Middle frontal gyrus (tissue), 1 donor: Measurements from ENCODE around the gene PRKG1.

Experiments
- DNase-seq: peaks from one replicate; pipeline ENCODE4 v3.0.0-alpha.2; 2015; ENCODE audit warnings: low spot score; ENCODE audit errors: extremely low spot score

PRKG1 gene

GRCh38 chr10:51980752-51981151 is 906.5 kb downstream of the PRKG1 start:
- DNase-seq = no peak

DNA sequence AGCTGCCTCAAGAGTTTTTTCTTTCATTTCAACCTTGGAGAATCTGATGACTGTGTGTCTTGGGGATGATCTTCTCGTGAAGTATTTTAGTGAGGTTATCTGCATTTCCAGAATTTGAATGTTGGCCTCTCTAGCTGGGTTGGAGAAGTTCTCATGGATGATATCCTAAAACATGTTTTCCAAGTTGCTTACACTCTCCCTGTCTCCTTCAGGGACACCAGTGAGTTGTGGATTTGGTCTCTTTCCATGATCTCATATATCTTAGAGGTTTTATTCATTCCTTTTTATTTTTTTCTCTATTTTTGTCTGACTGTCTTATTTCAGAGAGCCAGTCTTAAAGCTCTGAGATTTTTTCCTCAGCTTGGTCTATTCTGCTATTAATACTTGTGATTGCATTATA is 907.4 kb downstream of the PRKG1 start:
- no peak for DNase-seq

- DNase-seq = no peak
Observed at GRCh38 chr10:51983481-51983880, 909.2 kb downstream of the PRKG1 start.

DNA sequence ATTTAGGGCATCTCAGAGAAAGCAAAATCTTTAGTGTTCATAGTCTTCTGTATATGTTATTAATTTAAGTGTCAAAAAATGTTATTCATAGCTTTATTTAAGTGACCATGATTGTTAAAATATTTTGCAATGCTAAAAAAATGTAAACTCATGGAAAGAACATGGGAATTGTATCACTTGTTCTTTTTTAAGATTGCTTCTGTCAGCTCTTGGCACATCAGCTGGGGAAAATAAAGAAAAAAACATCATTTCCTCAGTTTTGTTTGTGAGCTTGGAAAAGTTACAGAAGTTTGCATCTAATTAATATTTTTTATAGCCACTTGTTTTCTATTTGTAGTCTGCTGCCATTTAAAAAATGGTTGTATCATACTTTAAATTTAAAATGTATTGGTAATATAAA is 911.0 kb downstream of the PRKG1 start:
- no peak for DNase-seq

DNA sequence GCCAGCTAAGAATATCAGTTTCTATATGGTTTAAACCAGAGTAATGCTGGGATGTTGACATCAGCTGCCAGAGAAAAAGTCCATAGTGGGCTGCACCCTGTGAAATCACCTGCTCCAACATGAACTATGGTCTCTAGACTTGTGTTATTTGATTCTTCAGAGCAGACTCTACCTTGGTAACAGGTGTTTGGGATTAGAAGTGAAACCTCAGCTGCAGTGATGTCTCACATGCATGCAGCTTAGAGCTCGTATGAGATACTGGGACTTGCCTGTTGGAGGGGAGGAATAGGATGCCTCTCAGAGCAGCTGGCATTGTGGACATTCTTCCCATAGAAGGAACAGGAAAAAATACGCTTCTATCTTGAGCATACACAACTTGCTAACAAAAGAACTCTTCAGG is 912.2 kb downstream of the PRKG1 start:
- no peak for DNase-seq

GRCh38 chr10:51993475-51993874 is 919.2 kb downstream of the PRKG1 start:
- no peak for DNase-seq

DNA sequence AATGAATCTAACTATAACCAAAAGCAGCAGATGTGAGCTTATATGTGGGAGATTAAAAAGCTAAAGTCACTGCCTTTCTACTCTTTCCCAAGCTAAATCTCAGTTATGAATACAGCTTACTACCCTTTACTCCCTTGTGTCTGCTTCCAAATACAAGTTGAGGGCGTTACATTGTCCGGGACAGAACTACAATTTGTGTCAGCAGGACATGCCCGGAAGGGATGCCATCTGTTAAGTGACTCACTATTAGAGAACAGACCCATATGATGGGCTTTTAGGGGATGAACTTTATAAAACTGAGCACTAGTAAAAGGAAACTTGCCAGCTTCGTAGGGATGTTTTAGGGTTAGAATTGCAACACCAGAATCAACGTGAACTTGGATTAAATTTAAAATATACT is 924.8 kb downstream of the PRKG1 start:
- no peak for DNase-seq

- DNase-seq = no peak
Observed at GRCh38 chr10:52004342-52004949, 930.2 kb downstream of the PRKG1 start.

DNA sequence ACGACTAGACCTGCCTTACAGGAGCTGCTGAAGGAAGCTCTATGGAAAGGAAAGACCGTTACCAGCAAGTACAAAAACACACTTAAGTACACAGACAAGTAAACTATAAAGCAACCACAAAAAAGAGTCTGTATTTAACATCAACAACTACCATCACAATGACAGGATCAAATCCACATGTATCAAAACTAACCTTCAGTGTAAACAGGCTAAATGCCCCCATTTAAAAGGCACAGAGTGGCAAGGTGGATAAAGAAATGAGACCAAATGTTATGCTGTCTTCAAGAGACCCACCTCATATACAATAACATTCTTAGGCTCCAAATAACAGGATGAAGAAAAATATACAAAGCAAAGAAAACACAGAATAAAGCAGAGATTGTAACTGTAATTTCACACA is 932.8 kb downstream of the PRKG1 start:
- DNase-seq = no peak

GRCh38 chr10:52011118-52011517 is 936.8 kb downstream of the PRKG1 start:
- DNase-seq = no peak

- no peak for DNase-seq
Observed at GRCh38 chr10:52019077-52019555, 944.8 kb downstream of the PRKG1 start.

DNA sequence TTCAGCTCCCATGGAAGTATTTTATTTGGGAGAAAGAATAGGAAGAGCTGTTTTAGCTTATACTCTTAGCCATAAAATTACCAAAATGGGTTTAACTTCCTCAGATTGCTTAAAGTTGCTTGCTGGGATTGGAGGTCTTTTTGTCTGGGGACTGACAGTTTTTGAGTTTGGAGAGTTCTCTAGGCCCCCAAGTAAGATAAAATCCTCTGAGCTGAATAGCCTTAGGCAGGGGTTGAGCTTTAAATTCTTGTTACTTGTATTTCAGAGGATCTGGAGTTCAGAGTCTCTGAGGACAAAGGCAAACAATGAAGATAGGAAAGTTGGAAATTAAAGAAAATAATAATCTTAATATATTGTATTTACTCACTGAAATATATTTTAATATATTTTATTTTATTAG is 945.4 kb downstream of the PRKG1 start:
- no peak for DNase-seq

DNA sequence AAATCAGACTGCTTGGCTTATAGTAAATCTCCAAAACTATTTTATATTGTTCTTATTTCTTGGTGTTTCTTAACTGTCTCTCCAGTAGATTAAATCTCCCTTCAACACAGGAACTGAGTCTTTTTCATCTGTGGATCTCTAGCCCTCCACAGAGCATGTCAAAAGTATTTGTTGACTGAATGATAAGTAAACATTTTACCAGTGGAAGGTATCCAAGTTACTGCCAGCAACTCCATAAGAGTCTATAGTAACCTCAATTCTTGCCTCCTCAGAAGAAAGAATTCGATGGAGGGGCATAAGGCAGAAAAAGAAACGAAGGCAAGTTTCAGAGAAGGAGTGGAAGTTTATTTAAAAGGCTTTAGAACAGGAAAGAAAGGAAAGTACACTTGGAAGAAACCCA is 945.9 kb downstream of the PRKG1 start:
- DNase-seq = no peak

DNA sequence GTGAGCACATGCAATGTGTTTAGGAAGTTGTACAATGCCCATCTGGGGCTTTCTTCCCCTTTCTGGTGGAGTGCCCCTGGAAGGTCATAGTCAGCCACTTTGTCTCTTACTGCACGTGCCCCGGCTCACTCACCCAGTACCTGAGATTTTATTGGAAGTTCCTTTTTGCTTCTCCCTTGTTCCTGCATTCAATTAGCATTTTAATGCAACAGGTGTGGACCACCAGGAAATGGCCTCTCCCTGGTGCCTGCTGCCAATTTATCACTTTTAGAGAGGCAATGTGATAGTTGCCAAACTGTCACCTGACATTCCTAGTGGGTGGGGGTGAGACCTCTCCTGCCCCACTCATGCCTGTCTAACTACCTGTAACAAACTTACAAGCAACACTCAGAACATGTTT is 946.4 kb downstream of the PRKG1 start:
- DNase-seq = no peak

GRCh38 chr10:52027055-52027705 is 952.9 kb downstream of the PRKG1 start:
- DNase-seq = no peak

GRCh38 chr10:52028523-52028858 is 954.2 kb downstream of the PRKG1 start:
- DNase-seq = no peak

- no peak for DNase-seq
Observed at GRCh38 chr10:52029628-52030027, 955.3 kb downstream of the PRKG1 start.

GRCh38 chr10:52030051-52030790 is 955.9 kb downstream of the PRKG1 start:
- DNase-seq = no peak

DNA sequence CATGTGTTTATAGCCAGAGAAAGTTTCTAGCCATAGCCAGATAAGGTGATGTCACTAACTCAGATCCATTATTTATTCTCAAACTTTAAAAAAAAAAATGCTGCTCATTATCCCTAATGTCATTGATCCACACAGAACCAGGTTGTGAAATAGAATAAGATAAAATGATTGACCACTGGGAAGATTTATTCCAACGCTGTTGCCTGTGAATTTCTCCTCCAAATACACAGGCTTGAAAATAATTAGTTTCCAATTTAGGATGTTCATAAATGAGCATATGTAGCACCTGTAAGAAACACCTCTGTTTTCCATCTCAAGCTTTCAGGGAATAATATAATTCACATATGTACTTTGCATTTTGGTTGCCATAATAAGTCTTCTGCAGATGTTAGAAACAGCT is 956.7 kb downstream of the PRKG1 start:
- no peak for DNase-seq

DNA sequence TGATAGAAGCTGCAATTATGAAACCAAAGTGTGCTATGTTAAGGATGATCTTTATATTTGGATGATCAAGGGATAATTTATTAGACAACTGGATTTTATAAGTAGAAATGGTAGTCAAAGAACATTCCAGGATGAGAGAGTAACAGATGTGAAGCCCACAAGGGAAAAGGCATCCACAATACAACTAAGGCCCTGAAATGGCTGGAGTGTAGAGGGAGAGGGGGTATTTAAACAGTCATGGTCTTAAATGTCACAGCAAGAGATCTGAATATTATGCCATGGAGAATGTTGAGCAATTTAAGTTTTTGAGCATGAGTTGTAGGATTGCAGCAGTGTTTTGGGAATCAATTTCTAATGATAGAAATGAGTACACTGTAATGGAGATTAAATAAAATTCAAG is 957.5 kb downstream of the PRKG1 start:
- DNase-seq = no peak

DNA sequence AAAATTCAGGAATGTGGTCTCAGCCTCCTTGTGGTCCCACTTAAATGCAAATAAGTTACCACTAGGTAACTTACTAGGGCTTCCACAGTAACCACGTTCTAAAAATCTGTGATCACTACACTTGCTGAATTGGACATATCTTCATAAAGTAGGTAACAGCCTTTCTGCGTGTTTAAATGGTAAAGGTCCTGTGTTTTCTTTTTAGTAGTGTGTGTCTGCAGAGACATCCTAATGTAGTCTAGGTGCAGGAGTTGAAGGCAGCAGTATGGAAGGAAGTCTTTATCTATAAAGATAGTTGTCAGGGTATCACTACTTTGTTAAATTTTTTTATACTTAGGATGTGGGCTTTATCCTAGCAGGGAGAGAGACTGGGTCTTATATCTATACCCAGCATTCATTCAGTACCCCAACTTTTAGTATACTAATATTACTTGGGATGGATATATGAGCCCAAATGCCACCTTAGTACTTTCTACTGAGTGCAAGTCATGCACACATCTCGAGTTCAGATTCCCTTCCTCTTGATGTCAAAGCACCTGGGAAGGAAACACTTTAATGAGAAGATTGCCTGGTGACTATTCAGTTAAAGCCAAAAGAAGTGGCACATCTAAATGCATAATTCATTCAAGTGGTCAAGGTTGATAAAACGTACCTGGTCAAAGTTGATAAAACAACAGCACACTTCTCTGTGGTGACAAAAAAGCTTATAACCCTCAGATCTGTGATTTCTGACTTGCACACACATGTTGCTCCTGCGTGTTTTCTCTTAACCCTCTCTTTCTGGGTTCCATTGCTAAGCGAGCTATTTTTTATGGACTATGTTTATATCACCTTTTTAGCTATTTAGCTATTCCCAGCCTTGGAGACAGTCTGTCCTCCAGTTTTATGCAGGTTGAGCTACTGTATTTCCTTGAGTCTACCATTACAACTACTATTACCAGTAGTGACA is 958.7 kb downstream of the PRKG1 start:
- no peak for DNase-seq
